HG02759 (cell line): ENCODE results near the gene ATP5PF.
"Not testable (repeated sequence)": the region's sequence is repeated elsewhere in the genome, so short reads cannot be mapped to it uniquely, and the experiment has no call there.

Source experiments
- ATAC-seq: cut with Tn5 transposase; IDR thresholded peaks from one replicate; pipeline ENCODE4 v1.9.1; 2021; ENCODE audit warnings: mild to moderate bottlenecking, moderate library complexity; ENCODE audit not compliant: unreplicated experiment

ATP5PF gene, protein sequence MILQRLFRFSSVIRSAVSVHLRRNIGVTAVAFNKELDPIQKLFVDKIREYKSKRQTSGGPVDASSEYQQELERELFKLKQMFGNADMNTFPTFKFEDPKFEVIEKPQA

DNA sequence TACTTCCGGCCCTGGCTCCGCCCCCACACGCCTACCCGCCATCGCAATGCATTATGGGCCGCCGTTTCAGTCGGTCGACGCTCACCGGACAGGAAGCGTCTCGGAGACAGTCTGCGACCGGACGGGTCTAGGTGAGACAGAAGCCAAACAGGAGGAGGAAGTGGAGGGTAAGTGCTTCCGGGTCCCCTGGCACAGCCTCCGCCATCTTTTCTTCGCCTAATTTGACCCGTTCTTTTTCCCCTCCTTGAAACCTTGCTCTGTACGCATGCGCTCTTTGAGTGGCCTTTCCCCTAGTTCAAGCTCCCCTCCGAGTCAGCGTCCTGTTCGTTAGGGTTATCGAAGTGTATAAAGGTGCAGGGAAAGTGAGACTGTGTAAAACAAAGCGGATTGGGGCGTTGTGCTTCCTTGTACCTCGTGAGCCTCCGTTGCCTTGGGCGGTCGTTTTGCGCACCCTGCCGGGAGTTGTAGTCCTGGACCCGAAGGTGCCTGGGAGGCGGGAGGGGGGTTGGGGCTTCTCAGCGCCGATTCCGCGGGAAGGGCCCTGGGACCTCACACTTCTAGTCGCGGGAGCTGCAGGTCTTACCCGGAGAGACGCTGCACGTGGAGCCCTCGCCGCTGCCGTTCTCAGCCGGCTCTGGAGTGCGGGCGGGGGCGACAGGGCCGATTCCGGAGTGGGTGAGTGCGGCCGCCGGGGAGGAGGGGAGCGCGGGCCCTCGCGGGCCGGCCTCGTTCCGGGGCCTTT, at the start of gene ATP5PF, which contains the start of gene GABPA:
ATP5PF (minus strand) TSS at position 1 of the 742 bp plus-strand sequence. CDS start 5,110 bp downstream, outside the sequence.
GABPA (plus strand) TSS at position 69 of the 742 bp plus-strand sequence. CDS start 6,627 bp downstream, outside the sequence.
- ATAC-seq = peak; percentile 88

DNA sequence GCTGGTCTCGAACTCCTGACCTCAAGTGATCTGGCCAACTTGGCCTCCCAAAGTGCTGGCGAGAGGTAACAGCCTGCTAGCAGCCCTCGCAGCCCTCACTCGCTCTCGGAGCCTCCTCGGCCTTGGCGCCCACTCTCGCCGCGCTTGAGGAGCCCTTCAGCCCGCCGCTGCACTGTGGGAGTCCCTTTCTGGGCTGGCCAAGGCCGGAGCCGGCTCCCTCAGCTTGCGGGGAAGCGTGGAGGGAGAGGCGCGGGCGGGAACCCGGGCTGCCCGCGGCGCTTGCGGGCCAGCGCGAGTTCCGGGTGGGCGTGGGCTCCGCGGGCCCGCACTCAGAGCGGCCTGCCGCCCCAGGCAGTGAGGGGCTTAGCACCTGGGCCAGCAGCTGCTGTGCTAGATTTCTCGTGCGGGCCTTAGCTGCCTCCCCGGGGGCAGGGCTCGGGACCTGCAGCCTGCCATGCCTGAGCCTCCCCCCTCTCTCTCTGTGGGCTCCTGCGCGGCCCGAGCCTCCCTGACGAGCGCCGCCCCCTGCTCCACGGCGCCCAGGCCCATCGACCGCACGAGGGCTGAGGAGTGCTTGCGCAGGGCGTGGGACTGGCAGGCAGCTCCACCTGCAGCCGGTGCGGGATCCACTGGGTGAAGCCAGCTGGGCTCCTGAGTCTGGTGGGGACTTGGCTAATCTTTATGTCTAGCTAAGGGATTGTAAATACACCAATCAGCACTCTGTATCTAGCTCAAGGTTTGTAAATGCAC, 43.6 kb upstream of the ATP5PF start:
- not testable (repeated sequence) for ATAC-seq

DNA sequence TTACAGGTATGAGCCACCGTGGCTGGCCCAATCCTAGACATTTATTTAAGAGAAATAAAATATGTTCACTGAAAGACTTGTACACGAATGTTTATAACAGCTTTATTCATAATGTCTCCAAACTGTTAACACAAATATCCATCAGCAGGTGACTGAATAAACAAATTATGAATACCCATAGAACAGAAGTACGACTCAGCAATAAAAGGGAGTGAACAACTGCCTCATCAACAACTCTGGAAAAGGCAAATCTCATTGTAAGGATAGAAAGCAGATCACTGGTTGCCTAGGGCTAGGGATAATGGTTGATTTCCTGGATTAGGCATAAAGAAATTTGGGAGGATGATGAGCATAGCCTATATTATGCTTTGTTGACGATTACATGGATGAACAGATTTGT, 41.7 kb upstream of the ATP5PF start:
- ATAC-seq = no peak

DNA sequence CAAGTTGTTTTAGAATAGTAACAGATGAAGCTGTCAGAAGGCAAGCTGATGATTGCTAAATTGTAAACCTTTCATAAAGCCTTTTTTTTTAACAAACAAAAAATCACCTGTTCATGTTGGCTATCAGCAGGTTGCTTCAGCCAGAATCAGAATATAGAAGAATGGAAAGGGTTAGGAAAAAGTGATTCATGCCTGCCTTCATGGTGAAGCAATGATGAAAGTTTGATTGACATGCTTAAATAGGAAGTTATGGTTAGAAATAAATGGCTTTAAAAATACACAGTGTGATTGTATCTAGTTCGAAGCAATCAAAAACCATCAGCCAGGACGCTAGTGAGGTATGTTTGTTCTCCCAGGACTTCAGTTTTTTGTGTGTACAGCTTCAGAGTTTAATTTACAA, 38.0 kb upstream of the ATP5PF start:
- no peak for ATAC-seq

DNA sequence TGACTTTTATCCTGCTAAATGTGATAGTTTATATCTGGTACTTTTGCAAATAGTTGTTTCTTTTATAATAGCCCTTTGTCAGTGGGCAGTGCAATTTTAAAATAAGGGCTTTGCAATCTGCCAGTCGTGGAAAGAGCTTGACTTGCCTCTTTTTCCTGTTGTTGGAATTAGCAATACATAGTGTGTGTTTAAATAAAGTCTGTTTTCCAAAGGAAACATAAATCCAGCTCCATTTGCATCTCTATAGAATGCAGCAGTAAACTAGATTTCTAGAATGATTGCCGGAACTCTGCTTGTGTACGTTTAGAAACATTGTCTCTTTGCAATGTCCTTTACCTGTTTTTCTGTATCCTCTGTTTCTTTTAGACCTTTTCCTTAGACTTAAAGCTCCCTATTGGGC, 33.2 kb upstream of the ATP5PF start:
- no peak for ATAC-seq

DNA sequence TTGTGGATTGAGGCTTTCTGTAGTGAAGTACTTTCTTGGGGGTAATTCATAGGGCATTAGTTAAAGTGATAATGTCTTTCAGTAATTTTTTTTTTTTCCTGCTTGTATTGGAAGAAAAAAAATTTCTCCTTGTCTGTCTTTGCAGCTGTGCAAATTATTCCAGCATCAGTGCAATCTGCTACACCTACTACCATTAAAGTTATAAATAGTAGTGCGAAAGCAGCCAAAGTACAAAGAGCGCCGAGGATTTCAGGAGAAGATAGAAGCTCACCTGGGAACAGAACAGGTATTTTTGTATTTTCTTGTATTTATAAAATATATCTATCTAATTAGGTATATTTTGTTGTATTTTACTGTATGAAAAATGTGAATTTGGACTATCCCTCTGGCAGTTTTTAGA, 29.4 kb upstream of the ATP5PF start:
- no peak for ATAC-seq

DNA sequence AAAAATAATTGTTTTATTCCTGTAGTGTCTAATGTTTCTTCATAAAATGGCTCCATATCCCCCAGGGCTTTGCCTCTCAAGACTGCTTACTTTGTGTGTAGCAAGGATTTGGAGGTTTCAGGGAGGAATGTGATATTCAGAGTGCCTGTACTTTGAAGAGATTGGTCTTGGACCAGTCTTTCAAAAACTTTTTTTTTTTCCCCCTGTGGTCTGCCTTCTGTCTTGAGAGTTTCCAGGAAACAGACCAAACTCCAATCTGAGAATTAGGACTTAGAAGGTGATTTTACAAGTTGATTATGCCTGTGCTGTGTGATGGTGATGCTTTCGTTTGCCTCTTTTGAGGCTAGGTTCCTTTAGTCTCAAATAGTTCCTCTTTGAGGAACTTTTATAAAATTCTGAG, 26.0 kb upstream of the ATP5PF start:
- ATAC-seq = no peak

DNA sequence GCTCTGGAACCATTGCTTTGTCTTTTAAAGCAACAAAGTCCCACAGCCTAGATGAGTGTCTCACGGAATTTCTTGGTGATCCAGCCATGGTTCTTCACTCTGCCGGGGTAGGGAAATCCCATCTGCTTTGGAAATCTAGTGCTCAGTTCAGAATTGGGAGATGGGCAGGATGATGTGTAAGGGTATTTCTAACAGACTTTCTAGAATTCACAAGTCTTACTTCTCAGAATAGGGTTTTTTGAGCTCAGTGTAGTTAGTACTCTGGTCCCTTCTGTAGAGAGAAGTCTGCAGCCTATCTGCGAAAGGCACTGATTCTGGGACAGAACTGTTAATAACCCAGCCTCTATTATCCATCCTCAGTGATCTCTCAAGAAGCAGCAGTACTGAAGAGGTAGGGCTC, 25.4 kb upstream of the ATP5PF start:
- no peak for ATAC-seq

DNA sequence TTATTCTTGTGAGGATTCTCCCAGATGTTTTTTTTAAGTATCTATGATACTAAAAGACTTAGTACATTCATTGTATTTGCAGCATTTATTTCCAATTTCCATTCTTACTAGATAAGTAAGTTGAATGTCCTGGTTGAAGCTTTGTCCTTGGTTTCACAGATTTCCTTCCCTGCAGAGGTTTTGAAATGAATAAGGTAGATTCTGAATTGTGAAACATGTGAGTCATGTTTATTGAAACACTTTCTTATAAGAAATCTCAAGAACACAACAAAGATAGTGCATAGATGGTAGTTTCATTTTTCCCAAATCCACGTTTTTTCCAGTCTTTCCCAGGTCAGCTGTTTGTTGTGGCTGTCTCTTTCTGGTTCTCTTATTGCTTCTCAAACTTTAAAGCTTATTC, 24.9 kb upstream of the ATP5PF start:
- no peak for ATAC-seq

DNA sequence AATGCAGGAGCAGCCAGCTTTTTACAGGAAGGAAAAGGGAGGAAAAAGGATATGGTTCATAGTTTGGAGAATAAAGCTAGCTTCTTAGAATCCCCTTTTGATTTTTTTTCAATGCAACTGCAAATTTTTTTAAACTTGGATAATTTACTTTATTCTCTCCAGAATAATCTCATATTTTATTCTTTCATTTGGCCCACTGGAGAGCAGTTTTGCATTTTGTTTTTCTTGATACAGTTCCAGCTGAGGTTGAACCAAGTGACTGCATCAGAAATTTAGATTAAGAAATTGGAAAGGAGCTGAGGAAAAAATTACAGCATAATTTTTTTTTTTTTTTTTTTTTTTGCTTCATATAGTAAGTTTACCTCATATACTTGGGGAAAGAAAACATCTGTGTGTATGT, 22.8 kb upstream of the ATP5PF start:
- no peak for ATAC-seq

DNA sequence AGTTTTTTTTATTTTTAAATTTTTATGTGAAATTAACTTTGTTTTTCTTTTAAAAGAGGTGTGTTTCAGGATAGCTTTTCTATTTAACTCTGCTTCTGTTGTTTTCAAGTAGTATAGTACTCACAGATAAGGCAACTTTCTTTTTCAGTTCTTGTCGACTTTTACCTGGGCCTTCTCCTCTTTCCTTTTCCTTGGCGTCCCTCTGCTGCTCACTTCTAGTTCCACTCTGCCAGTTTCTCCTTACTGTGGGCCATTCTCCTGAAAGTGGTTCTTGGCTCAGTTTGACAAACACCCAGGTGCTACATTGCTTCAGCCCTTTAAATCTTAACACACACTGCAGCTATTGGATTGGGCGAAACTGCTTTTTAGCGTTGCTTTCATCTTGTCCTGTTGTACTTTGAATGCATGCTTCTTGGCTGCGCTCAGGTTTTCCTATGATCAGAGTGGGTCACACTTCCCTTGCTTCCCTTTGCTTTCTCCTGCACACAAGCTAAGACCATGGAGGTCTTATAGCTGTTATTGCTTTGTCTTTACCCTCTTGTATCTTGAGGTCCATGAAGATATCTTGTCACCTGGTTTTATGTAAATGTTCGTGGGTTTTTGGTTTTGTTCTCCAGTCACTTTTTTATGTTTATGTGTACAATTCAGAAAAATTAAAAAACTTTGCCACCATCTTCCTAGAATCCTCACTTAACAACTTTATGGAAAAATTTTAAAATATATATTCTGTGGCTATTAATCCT, 21.7 kb upstream of the ATP5PF start:
- ATAC-seq = no peak

DNA sequence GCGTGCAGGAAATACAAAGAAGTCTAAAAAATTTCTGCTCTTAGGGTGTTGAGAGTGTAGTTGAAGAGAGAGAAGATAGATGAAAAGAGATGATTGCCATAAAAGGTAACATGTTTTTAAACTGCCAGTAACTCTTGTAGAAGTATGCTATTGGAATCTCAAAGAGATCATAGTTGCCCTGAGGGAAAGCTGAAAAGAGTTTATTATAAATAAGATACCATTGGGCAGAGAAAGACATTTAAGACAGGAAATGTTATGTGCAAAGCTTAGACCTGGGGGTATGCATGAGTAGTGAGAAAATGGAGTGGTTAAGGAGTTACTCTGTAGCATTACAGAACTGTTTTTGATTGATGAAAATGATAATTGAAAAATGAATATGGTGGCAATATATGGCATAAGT, 17.7 kb upstream of the ATP5PF start:
- no peak for ATAC-seq

DNA sequence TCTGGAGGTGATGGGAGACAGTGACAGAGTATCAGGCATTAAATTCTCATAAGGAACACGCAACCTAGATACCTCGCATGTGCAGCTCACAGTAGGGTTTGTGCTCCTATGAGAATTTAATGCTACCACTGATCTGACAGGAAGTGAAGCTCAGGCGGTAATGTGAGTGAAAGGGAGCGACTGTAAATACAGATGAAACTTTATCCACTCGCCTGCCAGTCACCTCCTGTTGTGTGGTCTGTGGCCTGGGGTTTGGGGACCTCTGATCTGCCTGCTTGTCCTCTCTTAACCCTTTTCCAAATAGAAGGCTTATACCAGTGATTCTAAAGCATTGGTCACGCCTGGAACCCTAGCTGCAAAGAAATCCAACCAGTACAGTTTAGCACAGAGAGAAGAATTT, 15.4 kb upstream of the ATP5PF start:
- no peak for ATAC-seq

DNA sequence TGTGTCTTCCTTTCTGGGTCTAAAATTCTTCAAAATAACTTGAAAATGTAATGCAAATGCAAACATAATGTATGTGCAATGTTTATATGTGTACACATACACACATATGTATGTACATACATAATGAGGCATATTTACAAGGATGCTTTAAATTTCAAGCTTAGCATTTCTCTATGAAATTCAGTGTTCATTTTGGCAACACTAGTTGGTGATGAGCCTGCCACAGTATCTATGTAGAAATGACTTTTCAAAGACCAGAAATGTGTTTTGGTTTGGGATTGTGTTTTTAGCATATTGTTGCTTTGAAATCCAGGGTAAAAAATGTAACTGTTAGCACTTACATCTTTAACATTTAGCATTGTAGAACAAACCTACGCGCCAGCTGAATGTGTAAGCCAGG, 10.2 kb upstream of the ATP5PF start:
- no peak for ATAC-seq

DNA sequence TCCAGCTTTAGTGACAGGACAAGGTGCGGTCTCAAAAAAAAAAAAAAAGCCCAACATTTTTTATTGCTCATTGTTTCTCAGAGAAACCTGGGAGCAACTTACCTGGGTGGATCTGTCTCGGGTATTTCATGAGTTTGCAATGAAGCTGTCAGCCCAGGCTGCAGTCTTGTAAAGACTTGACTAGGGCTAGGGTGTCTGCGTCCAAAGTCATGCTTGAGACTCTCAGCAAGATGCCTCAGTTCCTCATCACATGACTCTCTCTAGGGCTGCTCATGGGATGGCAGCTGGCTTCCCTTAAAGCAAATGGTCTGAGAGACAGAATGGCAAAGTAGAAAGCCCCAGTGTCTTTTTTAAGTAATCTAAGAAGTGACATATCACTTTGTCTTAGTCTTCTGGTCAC, 8.2 kb upstream of the ATP5PF start:
- ATAC-seq = no peak

DNA sequence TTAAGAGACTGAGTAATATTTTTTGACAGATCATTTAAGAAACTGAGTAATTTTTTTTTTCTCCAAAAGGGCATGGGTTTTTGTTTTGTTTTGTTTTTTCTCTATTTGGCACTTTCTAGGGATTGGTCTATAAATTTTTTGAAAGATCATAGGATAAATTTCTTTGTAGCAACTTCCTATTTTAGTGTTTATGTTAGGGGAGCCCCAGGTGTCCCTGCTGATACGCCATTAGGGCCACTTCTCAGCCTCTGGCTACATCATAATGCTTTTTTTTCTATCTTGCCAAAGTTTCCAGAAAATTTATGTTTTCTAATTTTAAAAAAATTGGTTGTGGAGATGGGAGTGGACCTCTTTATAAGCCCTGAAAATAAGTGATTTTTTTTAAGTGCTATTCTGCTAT, 2.7 kb upstream of the ATP5PF start:
- ATAC-seq = no peak

DNA sequence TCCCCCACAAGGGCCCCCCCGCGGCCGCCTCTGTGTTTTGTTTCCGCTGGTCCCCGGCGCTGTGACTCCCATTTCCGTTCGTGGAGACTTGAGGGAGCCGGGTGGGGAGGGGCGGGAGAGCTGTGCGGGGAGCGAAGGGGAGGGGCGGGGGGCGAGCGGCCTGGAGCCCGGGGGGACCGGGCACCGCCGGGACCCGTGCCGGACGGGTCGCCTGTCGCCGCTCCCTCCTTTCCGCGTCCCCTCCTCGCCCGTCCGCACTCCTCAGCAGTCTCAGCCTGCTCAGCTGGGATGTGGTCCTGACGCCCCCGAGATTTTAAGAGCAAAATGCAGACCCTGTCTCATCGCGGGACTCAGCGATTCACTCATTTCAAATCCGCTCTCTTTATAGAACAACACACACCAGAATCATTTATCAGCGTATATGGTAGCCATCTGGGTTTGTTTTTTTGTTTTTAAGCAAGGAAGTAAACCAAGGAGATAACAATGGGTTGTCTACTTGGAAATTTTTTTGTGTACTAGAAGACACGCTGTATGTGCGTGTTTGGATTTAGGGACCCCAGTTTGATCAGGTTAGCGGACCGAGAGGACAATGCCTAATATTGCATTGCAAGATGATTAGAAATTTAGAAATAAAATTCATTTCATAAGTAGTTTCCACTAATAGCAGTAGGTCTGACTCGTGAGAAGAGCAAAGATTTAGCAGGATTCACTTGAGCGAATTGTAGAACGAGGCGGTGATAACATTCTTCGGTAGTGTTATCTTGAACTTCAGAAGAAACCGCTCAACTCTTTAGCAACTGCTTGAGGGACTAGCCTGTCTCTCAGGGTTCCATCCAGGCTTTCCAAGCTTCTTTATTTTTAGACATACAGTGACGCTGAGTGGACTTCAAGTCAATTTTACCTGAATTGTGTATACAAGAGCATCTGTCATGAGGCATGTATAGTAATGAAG, 1.2 kb upstream of the ATP5PF start:
- ATAC-seq = peak; percentile 17

DNA sequence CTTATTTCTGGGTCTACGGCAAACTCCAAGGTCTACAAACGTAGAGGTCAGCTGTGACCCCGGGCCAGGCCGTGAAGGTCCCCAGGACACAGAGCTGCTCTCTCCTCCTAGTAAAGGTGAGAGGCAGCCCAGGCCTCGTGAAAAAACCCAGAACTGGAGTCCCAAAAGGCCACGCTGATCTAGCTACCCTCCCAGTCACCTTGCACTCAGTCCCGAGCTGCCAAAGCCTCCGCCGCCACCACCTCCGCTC, 125 bp downstream of the ATP5PF start:
- peak; percentile 2 for ATAC-seq

DNA sequence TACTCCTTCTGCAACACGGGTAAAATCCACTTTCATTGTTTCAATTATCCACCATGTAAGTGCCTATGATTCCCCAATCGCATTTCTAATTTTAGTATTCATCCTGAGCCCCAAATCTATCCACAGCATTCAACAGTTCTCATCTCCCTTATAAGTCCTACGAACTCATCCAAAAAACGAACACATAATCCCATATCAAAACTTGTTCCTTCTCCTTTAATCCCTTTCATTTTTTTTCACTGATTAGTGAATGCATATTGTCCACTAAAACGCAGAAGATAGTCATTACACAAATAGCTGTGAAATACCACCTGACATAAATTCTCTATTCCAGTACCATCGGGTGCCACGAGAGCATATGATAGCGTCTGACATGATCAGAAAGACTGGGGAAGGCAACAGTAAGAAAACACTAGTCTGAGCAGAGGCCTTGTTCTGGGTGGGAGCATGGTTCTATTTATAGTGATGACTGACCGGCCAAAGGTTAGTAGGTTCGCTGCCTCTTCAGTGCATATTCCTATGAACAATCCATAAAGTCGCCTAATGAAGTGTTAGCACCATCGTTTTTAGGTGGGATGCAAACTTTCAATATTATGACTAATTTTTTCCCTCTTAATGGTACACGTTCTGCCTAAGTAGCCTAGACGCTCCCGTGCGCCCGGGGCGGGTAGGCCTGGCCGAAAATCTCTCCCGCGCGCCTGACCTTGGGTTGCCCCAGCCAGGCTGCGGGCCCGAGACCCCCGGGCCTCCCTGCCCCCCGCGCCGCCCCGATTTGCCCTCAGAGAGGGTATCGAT, 648 bp downstream of the ATP5PF start:
- ATAC-seq = peak; percentile 13
